H1 (cell line): Measurements from ENCODE around the gene PIGC.

Experiments
- BRCA1 ChIP-seq: IDR thresholded peaks from 2 replicates; pipeline ENCODE4 v1.6.1; 2012; ENCODE audit warnings: low read depth, low read length, improper control_type of control experiment
- CEBPB ChIP-seq: IDR thresholded peaks from 2 replicates; pipeline ENCODE4 v1.6.1; 2012; ENCODE audit warnings: low read depth, low read length
- CREB1 ChIP-seq: IDR thresholded peaks from 2 replicates; pipeline ENCODE4 v1.6.1; 2012; ENCODE audit warnings: inconsistent platforms
- EP300 ChIP-seq, 2 experiments: IDR thresholded peaks; 1 replicate in 1 of 2; 2 replicates in 1 of 2; pipeline ENCODE4 v1.6.1; 2011 to 2012; ENCODE audit warnings: low read depth in 2 of 2, low read length in 2 of 2, mild to moderate bottlenecking in 2 of 2, borderline replicate concordance in 1 of 2, inconsistent platforms in 1 of 2, moderate library complexity in 1 of 2
- EZH2 ChIP-seq: fragments of 200-600 bp; sonication (generic); IDR thresholded peaks from 2 replicates; pipeline ENCODE4 v1.7.1; 2012; ENCODE audit warnings: low read depth, mild to moderate bottlenecking, moderate library complexity, low read length, inconsistent platforms; ENCODE audit not compliant: severe bottlenecking
- POLR2A ChIP-seq, 2 experiments: IDR thresholded peaks; 1 replicate in 1 of 2; 2 replicates in 1 of 2; pipeline ENCODE4 v1.6.1; 2011; ENCODE audit warnings: low read depth in 2 of 2, low read length in 2 of 2, mild to moderate bottlenecking in 2 of 2; ENCODE audit errors: control extremely low read depth in 1 of 2
- RFX5 ChIP-seq: IDR thresholded peaks from 2 replicates; pipeline ENCODE4 v1.6.1; 2011; ENCODE audit warnings: low read depth, low read length, improper control_type of control experiment, borderline replicate concordance
- SIN3A ChIP-seq, 2 experiments: IDR thresholded peaks in 1 of 2; conservative IDR thresholded peaks in 1 of 2; 2 replicates each; pipeline ENCODE4 v1.6.1; 2011 to 2012; ENCODE audit warnings: low read length in 2 of 2, improper control_type of control experiment in 1 of 2, low read depth in 1 of 2, mild to moderate bottlenecking in 1 of 2
- SUZ12 ChIP-seq: fragments of 200-600 bp; sonication (generic); IDR thresholded peaks from 2 replicates; pipeline ENCODE4 v1.6.1; 2012; ENCODE audit warnings: mild to moderate bottlenecking, inconsistent platforms, low read length, moderate library complexity, mixed read lengths
- TF ChIP-seq, protein P1 (sequence below), 3 experiments: IDR thresholded peaks; 1 replicate in 2 of 3; 2 replicates in 1 of 3; pipeline versions ENCODE4 v1.5.1 to v1.6.1; 2011; ENCODE audit warnings: low read length in 3 of 3, mild to moderate bottlenecking in 3 of 3, inconsistent platforms in 2 of 3, low read depth in 1 of 3, moderate library complexity in 1 of 3; ENCODE audit not compliant: insufficient read depth in 1 of 3; ENCODE audit errors: control extremely low read depth in 1 of 3

GRCh38 chr1:172410027-172410426 is 33.8 kb downstream of the PIGC start:
- no peak for TF ChIP-seq POLR2A (IDR thresholded peaks at IDR 0.05; ENCODE audit: control extremely low read depth in 1 of 2, low read depth in 2 of 2, low read length in 2 of 2)
- TF ChIP-seq BRCA1: no peak
- no peak for TF ChIP-seq EZH2
- TF ChIP-seq EP300 (IDR thresholded peaks at IDR 0.05; ENCODE audit: borderline replicate concordance in 1 of 2, low read depth in 2 of 2, low read length in 2 of 2): no peak
- TF ChIP-seq, protein P1, sequence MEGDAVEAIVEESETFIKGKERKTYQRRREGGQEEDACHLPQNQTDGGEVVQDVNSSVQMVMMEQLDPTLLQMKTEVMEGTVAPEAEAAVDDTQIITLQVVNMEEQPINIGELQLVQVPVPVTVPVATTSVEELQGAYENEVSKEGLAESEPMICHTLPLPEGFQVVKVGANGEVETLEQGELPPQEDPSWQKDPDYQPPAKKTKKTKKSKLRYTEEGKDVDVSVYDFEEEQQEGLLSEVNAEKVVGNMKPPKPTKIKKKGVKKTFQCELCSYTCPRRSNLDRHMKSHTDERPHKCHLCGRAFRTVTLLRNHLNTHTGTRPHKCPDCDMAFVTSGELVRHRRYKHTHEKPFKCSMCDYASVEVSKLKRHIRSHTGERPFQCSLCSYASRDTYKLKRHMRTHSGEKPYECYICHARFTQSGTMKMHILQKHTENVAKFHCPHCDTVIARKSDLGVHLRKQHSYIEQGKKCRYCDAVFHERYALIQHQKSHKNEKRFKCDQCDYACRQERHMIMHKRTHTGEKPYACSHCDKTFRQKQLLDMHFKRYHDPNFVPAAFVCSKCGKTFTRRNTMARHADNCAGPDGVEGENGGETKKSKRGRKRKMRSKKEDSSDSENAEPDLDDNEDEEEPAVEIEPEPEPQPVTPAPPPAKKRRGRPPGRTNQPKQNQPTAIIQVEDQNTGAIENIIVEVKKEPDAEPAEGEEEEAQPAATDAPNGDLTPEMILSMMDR (IDR thresholded peaks at IDR 0.05; ENCODE audit: control extremely low read depth in 1 of 3, insufficient read depth in 1 of 3, low read depth in 1 of 3, low read length in 3 of 3): no peak
- TF ChIP-seq SIN3A (conservative IDR thresholded peaks at IDR 0.05 in 1 of 2, IDR thresholded peaks at IDR 0.05 in 1 of 2; ENCODE audit: low read depth in 1 of 2, low read length in 2 of 2): no peak
- TF ChIP-seq CREB1: no peak
- no peak for TF ChIP-seq CEBPB
- no peak for TF ChIP-seq SUZ12
- no peak for TF ChIP-seq RFX5
